Right cardiac atrium (tissue), 5 donors: Measurements from ENCODE around the gene TPCN2. TPM values are rescaled to one million over a fixed set of nuclear protein-coding genes. Genes with fewer than 3 reads are reported as not detected.

Experiments
- ATAC-seq, 2 donors: fragments of 200-7000 bp; cut with Tn5 transposase; one replicate each; pipeline versions ENCODE4 v1.8.0 to v1.9.1; 2020; ENCODE audit warnings: moderate library complexity in 2 of 2, mild to moderate bottlenecking in 1 of 2
- DNase-seq, 3 donors: peaks; one replicate each; pipeline ENCODE4 v3.0.0-alpha.2; 2020
- H3K27ac ChIP-seq: one replicate; pipeline ENCODE4 v1.5.1; 2013; ENCODE audit warnings: mild to moderate bottlenecking, low read length, control low read depth, moderate library complexity
- H3K27me3 ChIP-seq: one replicate; pipeline ENCODE4 v1.6.1; 2013; ENCODE audit not compliant: control insufficient read depth, insufficient read depth
- H3K4me1 ChIP-seq: one replicate; pipeline ENCODE4 v1.6.1; 2013; ENCODE audit warnings: low read length; ENCODE audit not compliant: control insufficient read depth, insufficient read depth
- H3K4me3 ChIP-seq: one replicate; pipeline ENCODE4 v1.5.1; 2013; ENCODE audit warnings: low read length, control low read depth
- H3K9me3 ChIP-seq: one replicate; pipeline ENCODE4 v1.6.1; 2013; ENCODE audit warnings: low read length; ENCODE audit not compliant: control insufficient read depth
- WGBS: extraction: QIAGEN DNeasy Blood & Tissue Kit; methylation state at CpG from one replicate; pipeline ENCODE4 v1.1.7; 2013; 5-methylcytosine and 5-hydroxymethylcytosine counted together
- intact Hi-C, 4 donors: fragments of 100-400 bp; cut with DNase I; formaldehyde crosslinking; loops; one replicate each; pipeline versions ENCODE4 v1.11.0 to v1.14.0; 2022 to 2023
- polyA plus RNA-seq: library from polyadenylated mRNA; stranded (reverse); fragments of 200-250 nt; gene quantifications from one replicate; pipeline ENCODE4 v1.2.3, GENCODE V29; 2013
- total RNA-seq, 4 donors: library from RNA; stranded (reverse); fragmentation: NEBNext Ultra II Directional; extraction: Animal tissue kit (Norgen Biotek cat#: 25700); gene quantifications; one replicate each; pipeline ENCODE4 v1.2.1, GENCODE V29; 2021
- donor health status: healthy with polysubstance abuse.
- donor health status: DM: no; HTN: yes; CAD: no.
- donor health status: DM: no; HTN: no; CAD: no.
- donor health status: DM: no; HTN: yes; CAD: no; lungs with severe emphysema.
- donor health status: DM: yes; HTN: yes; CAD: no.

TPCN2 gene
- total and polyA plus RNA-seq, 5 donors: 7.0 to 11.1 (median 8.3) TPM

DNA sequence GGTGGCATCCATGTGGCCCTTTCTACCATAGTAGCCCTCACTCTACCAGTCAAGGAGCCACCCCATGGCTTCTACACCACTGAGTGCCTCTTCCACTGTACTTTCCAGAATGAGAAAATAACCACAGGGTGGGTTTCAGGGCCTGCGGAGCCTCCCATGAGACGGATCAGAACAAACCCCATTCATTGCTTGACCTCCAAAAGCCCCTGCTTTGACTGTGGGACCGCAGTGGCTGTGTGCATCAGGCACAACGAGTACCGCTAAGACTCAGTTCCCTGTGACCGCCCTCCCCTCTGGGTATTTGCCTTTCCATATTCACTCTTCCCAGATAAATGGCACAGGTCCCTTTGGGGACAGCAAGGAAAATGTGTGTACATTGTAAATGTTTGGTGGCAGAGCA lies 24.2 kb upstream of the TPCN2 start:
- no peak overlapping the region for H3K27ac ChIP-seq
- H3K4me3 ChIP-seq: no peak overlapping the region
- no peak for ATAC-seq
- no peak for DNase-seq
- H3K27me3 ChIP-seq: no peaks in the 10 kb centered on the region
- no peaks in the 10 kb centered on the region for H3K9me3 ChIP-seq
- H3K4me1 ChIP-seq: no peaks in the 10 kb centered on the region
- intact Hi-C loops: no loop called here
- 90% methylated on average over 6 of the region's 6 CpGs for WGBS

DNA sequence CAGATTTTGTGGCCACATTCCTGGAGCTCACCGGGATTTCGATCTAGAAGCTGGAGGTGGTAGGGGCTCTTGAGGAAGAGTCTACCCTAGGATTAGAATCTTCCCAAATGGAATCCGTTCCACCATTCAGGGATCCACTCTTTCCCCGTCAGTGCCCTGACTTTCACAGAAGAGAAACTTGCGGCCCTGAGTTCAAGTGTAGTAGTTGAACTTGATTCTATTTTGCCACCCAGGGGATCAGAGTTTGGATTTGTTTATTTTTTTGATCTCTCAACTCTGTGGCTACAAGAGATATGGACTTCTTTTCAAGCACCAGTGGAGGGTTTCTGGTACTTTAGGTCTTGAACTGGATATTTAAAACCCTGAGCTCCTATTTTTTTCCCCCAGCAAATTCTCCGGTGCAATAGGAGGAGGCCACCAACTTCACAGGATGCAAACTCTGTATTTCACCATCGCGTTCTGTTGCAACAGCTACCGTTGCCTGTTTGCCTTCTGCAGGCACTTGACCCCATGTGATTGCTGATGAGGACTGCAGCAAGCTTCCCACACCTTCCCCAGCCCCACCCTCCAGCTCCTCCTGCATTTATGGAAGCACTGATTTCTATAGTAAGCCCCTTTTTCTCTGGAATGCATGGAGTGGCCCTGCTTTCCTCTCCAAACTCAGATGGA lies 20.9 kb upstream of the TPCN2 start:
- H3K27ac ChIP-seq: no peak overlapping the region
- DNase-seq (no peak), ATAC-seq (peak in 1 of 2 donors; percentile 30)
- H3K9me3 ChIP-seq: no peaks in the 10 kb centered on the region
- no peaks in the 10 kb centered on the region for H3K27me3 ChIP-seq
- no peak overlapping the region for H3K4me3 ChIP-seq
- intact Hi-C loops: no loop called here
- WGBS: 65% methylated on average over 9 of the region's 9 CpGs
- no peaks in the 10 kb centered on the region for H3K4me1 ChIP-seq

GRCh38 chr11:69030301-69030700 lies 18.4 kb upstream of the TPCN2 start:
- H3K27me3 ChIP-seq: no peaks in the 10 kb centered on the region
- intact Hi-C loops: no loop called here
- H3K4me3 ChIP-seq: no peak overlapping the region
- H3K9me3 ChIP-seq: no peaks in the 10 kb centered on the region
- no peak overlapping the region for H3K27ac ChIP-seq
- DNase-seq (peak in 1 of 3 donors; percentile 3), ATAC-seq (no peak)
- H3K4me1 ChIP-seq: no peaks in the 10 kb centered on the region
- WGBS: 64% methylated on average over 6 of the region's 6 CpGs

- ATAC-seq (no peak), DNase-seq (peak in 1 of 3 donors; percentile 46)
- H3K4me1 ChIP-seq: peaks cover 2% of the 10 kb centered on the region
- intact Hi-C loops: no loop called here
- WGBS: 78% methylated on average over 7 of the region's 7 CpGs
- H3K27me3 ChIP-seq: no peaks in the 10 kb centered on the region
- no peak overlapping the region for H3K4me3 ChIP-seq
- no peak overlapping the region for H3K27ac ChIP-seq
- no peaks in the 10 kb centered on the region for H3K9me3 ChIP-seq
These were observed 15.9 kb upstream of the TPCN2 start for GRCh38 chr11:69032833-69033232.

GRCh38 chr11:69033431-69033830 lies 15.3 kb upstream of the TPCN2 start:
- intact Hi-C loops: no loop called here

GRCh38 chr11:69034123-69034867 lies 14.4 kb upstream of the TPCN2 start:
- no peak overlapping the region for H3K4me3 ChIP-seq
- no peaks in the 10 kb centered on the region for H3K27me3 ChIP-seq
- no peak for ATAC-seq
- intact Hi-C loops: no loop called here
- peaks cover 2% of the 10 kb centered on the region for H3K4me1 ChIP-seq
- no peak overlapping the region for H3K27ac ChIP-seq
- WGBS: 78% methylated on average over 22 of the region's 22 CpGs
- H3K9me3 ChIP-seq: no peaks in the 10 kb centered on the region
- DNase-seq: peak in 1 of 3 donors; percentile 24

More at GRCh38 chr11:69033431-69033830, 15.3 kb upstream of the TPCN2 start:
- Histone ChIP-seq H3K4me1 (peaks cover 2% of the 10 kb centered on the region), H3K9me3 (no peaks in the 10 kb centered on the region), H3K27ac (no peak overlapping the region), H3K4me3 (no peak overlapping the region), H3K27me3 (no peaks in the 10 kb centered on the region)
- DNase-seq (peak in 1 of 3 donors; percentile 33), ATAC-seq (no peak)
- WGBS: 88% methylated on average over 11 of the region's 11 CpGs

GRCh38 chr11:69035150-69035945 lies 13.4 kb upstream of the TPCN2 start:
- 62% methylated on average over 21 of the region's 21 CpGs for WGBS
- DNase-seq (peak; percentile 71 to 90 (median 89)), ATAC-seq (peak; percentile 73 to 85)
- H3K27me3 ChIP-seq: no peaks in the 10 kb centered on the region
- peak overlapping the region; percentile 57 for H3K27ac ChIP-seq
- H3K4me1 ChIP-seq: peaks cover 2% of the 10 kb centered on the region
- intact Hi-C loops: no loop called here
- no peak overlapping the region for H3K4me3 ChIP-seq
- no peaks in the 10 kb centered on the region for H3K9me3 ChIP-seq

GRCh38 chr11:69035946-69036340 lies 12.8 kb upstream of the TPCN2 start:
- peak; percentile 81 to 87 (median 85) for DNase-seq
- 45% methylated on average over 11 of the region's 11 CpGs for WGBS

GRCh38 chr11:69037074-69037473 lies 11.7 kb upstream of the TPCN2 start:
- WGBS: 88% methylated on average over 18 of the region's 18 CpGs
- H3K4me3 ChIP-seq: no peak overlapping the region
- DNase-seq (peak in 1 of 3 donors; percentile 31), ATAC-seq (no peak)
- no peaks in the 10 kb centered on the region for H3K27me3 ChIP-seq
- H3K27ac ChIP-seq: no peak overlapping the region
- intact Hi-C loops: no loop called here
- peaks cover 2% of the 10 kb centered on the region for H3K4me1 ChIP-seq
- no peaks in the 10 kb centered on the region for H3K9me3 ChIP-seq

More at GRCh38 chr11:69035946-69036340, 12.8 kb upstream of the TPCN2 start:
- Histone ChIP-seq H3K4me3 (no peak overlapping the region), H3K9me3 (no peaks in the 10 kb centered on the region), H3K27me3 (no peaks in the 10 kb centered on the region), H3K4me1 (peaks cover 2% of the 10 kb centered on the region), H3K27ac (peak overlapping the region; percentile 49)
- peak; percentile 57 to 72 for ATAC-seq
- intact Hi-C loops: no loop called here

DNA sequence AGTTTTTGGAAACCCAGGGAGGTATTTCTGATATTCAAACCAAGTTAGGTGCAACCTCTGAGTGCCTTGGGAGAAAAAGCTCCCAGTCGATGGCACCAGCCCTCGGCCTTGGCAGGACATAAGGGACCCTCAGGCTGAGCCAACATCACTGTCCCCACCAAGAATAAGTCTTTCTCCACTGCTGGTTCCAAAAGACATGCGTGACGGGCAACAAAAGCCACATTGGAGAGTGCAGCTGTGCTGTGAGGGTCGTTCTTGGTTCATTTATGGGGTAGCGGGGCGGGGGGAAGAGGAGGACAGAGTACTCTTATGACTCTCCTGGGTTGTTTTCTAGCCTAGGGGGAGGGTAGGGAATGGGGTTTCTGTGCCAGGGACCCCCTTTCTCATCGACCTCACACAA lies 11.2 kb upstream of the TPCN2 start:
- peaks cover 2% of the 10 kb centered on the region for H3K4me1 ChIP-seq
- intact Hi-C loops: no loop called here
- H3K9me3 ChIP-seq: no peaks in the 10 kb centered on the region
- no peak for DNase-seq
- no peak overlapping the region for H3K4me3 ChIP-seq
- no peak overlapping the region for H3K27ac ChIP-seq
- no peaks in the 10 kb centered on the region for H3K27me3 ChIP-seq
- ATAC-seq: no peak
- WGBS: 80% methylated on average over 8 of the region's 8 CpGs

DNA sequence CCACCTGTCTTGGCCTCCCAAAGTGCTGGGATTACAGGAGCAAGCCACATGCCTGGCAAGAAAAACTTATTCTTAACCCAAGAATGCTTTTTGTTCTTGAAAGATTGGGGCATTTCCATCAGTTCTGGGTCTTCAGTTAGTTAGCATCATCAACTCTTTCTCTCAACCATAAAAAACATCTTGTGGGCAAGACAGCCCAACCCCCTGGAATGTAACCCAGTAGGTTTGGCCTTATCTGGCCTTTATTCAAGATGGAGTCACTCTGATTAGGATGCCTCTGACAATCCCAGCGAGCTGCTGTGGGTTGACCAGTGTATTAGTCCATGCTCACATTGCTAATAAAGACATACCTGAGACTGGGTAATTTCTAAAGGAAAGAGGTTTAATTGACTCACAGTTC lies 9.2 kb upstream of the TPCN2 start:
- 88% methylated on average over 1 of the region's 1 CpG for WGBS
- H3K27me3 ChIP-seq: no peaks in the 10 kb centered on the region

More for the DNA sequence above, 9.2 kb upstream of the TPCN2 start:
- Histone ChIP-seq H3K9me3 (no peaks in the 10 kb centered on the region), H3K27ac (no peak overlapping the region), H3K4me1 (peaks cover 4% of the 10 kb centered on the region), H3K4me3 (no peak overlapping the region)
- DNase-seq: peak in 1 of 3 donors; percentile 1
- ATAC-seq: no peak
- intact Hi-C loops: no loop called here
